EL (cell line): ENCODE data around the gene NR3C2.

Experiments
- DNase-seq: peaks from one replicate; pipeline ENCODE4 v3.0.0-alpha.2; 2016

The NR3C2 gene

GRCh38 chr4:148067301-148067916 lies 374.8 kb downstream of the NR3C2 start:
- DNase-seq = no peak

- DNase-seq = peak; percentile 25
Measured at GRCh38 chr4:148065075-148065474, 377.1 kb downstream of the NR3C2 start.

GRCh38 chr4:148064451-148064850 lies 377.8 kb downstream of the NR3C2 start:
- DNase-seq = no peak

- DNase-seq = no peak
Measured at GRCh38 chr4:148062301-148062950, 379.8 kb downstream of the NR3C2 start.

- DNase-seq = no peak
Measured at GRCh38 chr4:148061795-148062194, 380.4 kb downstream of the NR3C2 start.

GRCh38 chr4:148061141-148061481 lies 381.1 kb downstream of the NR3C2 start:
- no peak for DNase-seq

GRCh38 chr4:148060264-148061140 lies 381.7 kb downstream of the NR3C2 start:
- DNase-seq = no peak

GRCh38 chr4:148059617-148060180 lies 382.5 kb downstream of the NR3C2 start:
- no peak for DNase-seq

- DNase-seq = no peak
Measured at GRCh38 chr4:148057984-148058859, 384.0 kb downstream of the NR3C2 start.

GRCh38 chr4:148057516-148057915 lies 384.7 kb downstream of the NR3C2 start:
- no peak for DNase-seq

GRCh38 chr4:148056879-148057278 lies 385.3 kb downstream of the NR3C2 start:
- peak; percentile 69 for DNase-seq

- DNase-seq = no peak
Measured at GRCh38 chr4:148055844-148056243, 386.4 kb downstream of the NR3C2 start.

- DNase-seq = no peak
Measured at GRCh38 chr4:148054275-148054674, 387.9 kb downstream of the NR3C2 start.

GRCh38 chr4:148053298-148054003 lies 388.8 kb downstream of the NR3C2 start:
- no peak for DNase-seq

- no peak for DNase-seq
Measured at GRCh38 chr4:148052448-148052847, 389.8 kb downstream of the NR3C2 start.

GRCh38 chr4:148051403-148051802 lies 390.8 kb downstream of the NR3C2 start:
- DNase-seq = no peak

GRCh38 chr4:148048598-148048997 lies 393.6 kb downstream of the NR3C2 start:
- DNase-seq = no peak

GRCh38 chr4:148044912-148045352 lies 397.3 kb downstream of the NR3C2 start:
- DNase-seq = no peak

- DNase-seq = no peak
Measured at GRCh38 chr4:148044089-148044911, 397.9 kb downstream of the NR3C2 start.

GRCh38 chr4:148041606-148042329 lies 400.4 kb downstream of the NR3C2 start:
- no peak for DNase-seq
